ENCODE data around the gene PSMA3.

The PSMA3 gene

GRCh38 chr14:58299401-58300330, 55.0 kb downstream of the PSMA3 start:
- DNase-seq (ENCODE audit: low spot score): peak; percentile 5

- DNase-seq (ENCODE audit: low spot score): no peak
Measured at GRCh38 chr14:58301416-58301815, 56.8 kb downstream of the PSMA3 start.

- no peak for DNase-seq (ENCODE audit: low spot score)
Measured at GRCh38 chr14:58305730-58306129, 61.1 kb downstream of the PSMA3 start.

GRCh38 chr14:58307597-58308316, 63.1 kb downstream of the PSMA3 start:
- DNase-seq (ENCODE audit: low spot score): no peak

GRCh38 chr14:58309086-58309485, 64.4 kb downstream of the PSMA3 start:
- DNase-seq (ENCODE audit: low spot score): no peak

GRCh38 chr14:58313699-58314098, 69.1 kb downstream of the PSMA3 start:
- no peak for DNase-seq (ENCODE audit: low spot score)

- DNase-seq (ENCODE audit: low spot score): no peak
Measured at GRCh38 chr14:58315606-58316005, 71.0 kb downstream of the PSMA3 start.
